Right forelimb (tissue), 1 donor: ENCODE data around the gene TBX4.
"Not testable (repeated sequence)": the region's sequence is repeated elsewhere in the genome, so short reads cannot be mapped to it uniquely, and the experiment has no call there.

Experiments
- DNase-seq: peaks from one replicate; pipeline ENCODE4 v3.0.0-alpha.2; 2018

Gene TBX4

GRCh38 chr17:61413661-61414126 is 38.5 kb upstream of the TBX4 start:
- DNase-seq = peak; percentile 45

- DNase-seq = peak; percentile 50
Measured at GRCh38 chr17:61414141-61414935, 37.9 kb upstream of the TBX4 start.

- DNase-seq = no peak
Measured at GRCh38 chr17:61414936-61415251, 37.3 kb upstream of the TBX4 start.

DNA sequence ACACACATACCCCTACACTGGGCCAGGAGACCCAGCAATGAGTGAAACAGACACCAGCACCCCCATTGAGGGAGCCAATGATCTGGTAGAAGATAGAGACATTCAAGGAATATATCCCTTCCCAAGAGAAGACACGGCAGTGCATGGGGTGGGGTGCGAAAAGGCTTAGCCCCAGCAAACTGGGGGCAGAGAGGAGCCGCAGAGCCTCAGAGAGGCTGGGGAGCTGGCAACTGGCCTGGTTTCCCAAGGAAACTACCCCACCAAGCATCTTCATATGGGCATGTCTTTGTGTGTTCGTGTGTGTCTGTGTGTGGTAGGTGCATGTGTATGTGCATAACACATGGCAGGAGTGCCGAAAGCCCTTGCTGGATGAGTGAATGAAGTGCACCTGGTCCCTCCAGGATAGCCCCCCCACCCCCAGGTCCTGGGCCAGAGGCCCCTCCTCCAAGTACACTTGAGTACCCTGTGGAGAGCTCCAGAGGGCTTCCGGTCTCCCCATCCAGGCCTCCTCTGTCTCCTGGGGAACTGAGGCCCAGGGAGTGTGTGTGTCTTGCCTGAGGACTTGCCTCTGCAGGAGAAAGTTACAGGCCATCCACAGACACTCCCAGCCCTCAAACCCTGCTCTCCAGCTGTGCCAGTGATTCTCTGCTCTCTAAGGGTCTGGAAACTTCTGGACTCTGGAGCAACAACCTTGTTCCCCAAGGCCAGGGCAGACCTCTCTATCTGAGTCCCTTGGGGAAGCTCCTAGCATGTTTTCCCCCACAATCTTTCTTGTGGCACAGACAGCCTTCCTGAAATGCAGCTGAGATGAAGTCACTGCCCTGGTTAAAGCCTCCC is 36.6 kb upstream of the TBX4 start:
- peak; percentile 48 for DNase-seq

DNA sequence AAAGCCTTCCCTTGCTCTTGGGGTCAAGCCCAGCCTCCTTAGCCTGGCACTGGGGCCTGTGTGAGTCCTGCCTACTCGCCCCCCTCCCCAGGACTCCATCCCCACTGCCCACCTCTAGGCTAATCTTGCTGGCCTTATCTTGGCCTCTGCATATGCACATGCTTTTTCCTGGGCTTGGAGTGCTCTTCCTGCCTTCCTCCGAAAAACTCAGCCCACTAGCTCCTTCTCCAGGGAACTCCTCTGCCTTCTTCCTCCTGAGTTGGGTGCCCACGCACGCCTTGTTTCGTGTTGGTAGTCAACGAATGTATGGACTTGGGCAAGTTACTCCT is 36.0 kb upstream of the TBX4 start:
- no peak for DNase-seq

DNA sequence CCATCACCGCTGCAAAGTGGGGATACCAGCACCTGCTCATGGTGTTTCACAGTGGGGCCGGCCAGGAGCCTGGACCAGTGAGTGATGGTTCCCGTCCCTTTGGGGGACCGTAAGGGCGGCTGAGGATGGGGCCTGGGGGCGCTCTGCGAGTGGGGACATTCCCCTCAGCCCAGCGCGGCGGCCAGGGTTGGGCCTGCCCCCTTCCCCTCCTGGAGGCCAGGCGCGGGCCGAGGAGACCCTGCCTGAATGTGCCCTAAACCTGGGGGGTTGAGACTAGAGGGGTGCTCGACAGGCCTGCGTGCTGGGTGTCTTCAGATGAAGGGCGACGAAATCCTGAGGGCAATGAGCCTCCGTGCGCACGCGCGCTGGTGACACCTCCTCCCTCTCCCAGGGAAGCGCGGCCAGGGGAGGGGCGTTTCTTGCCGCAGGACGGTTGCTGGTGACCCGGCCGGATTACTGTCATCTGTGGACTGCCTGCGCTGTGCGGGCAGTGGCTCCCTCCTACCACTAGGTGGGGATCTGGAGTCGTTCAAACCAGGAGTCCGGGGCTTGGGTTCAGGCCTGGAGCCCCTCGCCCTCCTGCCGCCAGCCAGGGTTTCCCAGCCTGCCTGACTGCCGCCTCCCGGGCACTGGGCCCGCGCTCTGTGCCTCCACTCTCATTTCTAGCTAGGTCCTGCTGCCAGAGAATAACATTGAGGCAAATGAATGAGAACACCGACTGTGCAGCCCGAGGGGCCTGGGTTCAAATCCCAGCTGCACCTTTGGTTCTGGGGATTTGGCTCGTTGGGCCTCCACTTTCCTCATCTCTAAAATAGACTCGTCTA is 35.5 kb upstream of the TBX4 start:
- DNase-seq = peak; percentile 91

- DNase-seq = no peak
Measured at GRCh38 chr17:61418449-61418848, 33.8 kb upstream of the TBX4 start.

GRCh38 chr17:61419496-61420046 is 32.7 kb upstream of the TBX4 start:
- DNase-seq = no peak

DNA sequence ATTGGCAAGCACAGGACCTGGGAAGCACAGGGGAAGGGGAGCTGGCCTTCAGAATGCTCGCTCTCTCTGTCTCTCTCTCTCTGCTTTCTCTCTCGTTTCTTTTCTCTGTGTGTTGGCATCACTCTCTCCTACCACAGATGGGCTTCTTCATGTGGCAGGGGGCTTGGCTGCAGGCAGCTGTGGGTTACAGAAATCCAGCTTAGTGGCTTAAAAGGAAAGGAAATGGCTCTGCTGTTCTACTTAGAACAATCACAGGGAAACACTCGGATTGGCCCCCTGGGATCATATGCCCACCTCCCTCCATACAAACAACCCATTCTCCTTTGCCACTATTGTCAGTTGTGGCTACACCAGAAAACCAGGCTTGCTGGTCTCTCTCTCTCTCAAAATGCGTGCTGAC is 32.2 kb upstream of the TBX4 start:
- no peak for DNase-seq

- no peak for DNase-seq
Measured at GRCh38 chr17:61420745-61421398, 31.4 kb upstream of the TBX4 start.

- no peak for DNase-seq
Measured at GRCh38 chr17:61421460-61421859, 30.8 kb upstream of the TBX4 start.

- DNase-seq = no peak
Measured at GRCh38 chr17:61422116-61422799, 30.0 kb upstream of the TBX4 start.

- no peak for DNase-seq
Measured at GRCh38 chr17:61422869-61423268, 29.4 kb upstream of the TBX4 start.

- DNase-seq = no peak
Measured at GRCh38 chr17:61423967-61424649, 28.1 kb upstream of the TBX4 start.

DNA sequence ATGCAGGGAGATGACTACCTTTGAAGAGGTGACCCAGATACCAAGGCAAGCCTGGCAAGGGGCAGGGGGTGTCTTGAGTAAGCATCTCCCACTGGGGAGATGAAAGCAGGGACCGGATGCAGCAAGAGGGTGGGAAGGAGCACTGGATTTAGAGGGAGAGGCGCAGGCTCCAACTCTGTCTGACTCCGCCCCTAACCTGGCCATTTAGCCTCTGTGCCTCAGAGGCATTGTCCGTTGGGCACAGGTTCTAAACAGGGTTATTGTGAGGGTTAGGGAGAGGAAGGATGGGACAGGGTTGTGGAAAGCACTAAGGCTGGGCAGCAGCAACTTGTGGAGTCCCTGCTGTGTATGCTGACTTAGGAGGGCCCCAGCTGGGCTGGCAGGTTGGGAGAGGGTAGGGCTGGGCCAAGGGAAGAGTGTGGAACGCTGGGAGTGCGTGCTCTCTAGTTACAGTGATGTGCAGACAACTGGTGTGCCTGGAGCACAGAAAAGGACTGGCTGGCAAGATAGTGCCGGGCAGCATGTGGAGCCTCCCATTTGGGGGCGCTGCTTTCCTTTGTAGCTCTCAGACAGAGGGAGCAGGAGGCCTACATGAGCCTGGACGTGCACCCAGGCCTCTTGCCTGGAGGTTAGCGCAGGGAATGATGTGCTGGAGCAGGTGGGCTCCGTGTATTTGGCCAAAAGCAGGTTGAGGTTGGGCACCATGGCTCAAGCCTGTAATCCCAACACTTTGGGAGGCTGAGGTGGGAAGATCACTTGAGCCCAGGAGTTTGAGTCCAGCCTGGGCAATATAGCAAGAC is 26.3 kb upstream of the TBX4 start:
- no peak for DNase-seq

DNA sequence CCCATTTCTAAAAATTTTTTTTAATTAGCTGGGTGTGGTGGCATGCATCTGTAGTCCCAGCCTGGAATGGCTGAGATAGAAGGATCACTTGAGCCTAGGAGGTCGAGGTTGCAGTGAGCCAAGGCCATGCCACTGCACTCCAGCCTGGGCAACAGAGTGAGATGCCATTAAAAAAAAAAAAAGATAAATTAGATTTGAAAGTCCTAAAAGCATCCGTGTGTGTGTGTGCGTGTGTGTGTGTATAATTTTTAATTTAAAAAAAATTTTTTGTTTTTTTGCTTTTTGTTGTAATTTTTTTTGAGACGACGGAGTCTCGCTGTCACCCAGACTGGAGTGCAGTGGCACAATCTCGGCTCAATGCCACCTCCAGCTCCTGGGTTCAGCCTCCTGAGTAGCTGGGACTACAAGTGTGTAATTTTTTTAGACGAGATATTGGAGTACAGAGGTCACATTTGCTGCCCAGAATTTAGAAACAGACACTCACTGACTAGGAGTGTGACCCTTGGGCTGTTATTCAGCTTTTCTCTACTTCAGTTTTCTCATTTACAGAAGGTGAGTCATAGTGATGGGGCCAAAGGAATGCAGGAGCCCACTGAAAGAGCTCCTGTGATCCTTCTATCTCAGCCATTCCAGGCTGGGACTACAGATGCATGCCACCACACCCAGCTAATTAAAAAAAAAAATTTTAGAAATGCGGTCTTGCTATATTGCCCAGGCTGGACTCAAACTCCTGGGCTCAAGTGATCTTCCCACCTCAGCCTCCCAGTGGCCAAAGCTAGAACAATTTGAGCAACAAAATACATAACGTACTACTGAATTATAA is 25.5 kb upstream of the TBX4 start:
- no peak for DNase-seq

DNA sequence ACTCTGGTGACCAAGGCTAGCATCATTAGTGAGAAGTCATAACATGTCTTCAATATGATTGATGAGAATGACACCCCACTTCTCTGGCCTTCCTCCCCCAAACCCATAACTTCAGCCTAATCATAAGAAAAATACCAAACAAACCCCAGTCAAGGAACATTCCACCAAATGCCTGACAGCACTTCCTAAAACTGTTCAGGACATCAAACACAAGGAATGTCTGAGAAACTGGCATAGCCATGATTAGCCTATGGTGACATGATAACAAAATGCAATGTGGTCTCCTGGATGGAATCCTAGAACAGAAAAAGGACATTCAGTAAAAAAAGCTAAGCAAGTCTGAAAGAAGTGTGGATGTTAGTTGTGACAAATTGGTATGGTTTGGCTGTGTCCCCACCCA is 24.7 kb upstream of the TBX4 start:
- DNase-seq = no peak

DNA sequence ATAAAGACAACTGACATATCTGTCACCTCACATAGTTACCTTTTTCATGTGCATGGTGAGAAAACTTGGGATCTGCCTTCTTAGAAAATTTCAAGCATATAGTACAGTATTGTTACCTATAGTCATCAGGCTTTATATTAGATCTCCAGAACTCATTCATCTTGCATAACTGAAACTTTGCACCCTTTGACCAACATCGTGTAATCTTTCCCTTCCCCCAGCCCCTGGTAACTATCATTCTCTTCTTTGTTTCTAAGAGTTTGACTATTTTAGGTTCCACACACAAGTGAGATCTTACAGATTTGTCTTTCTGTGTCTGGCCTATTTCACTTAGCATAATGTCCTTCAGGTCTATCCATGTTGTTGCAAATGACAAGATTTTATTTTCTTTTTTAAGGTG is 22.9 kb upstream of the TBX4 start:
- DNase-seq = no peak

GRCh38 chr17:61429831-61430230 is 22.4 kb upstream of the TBX4 start:
- DNase-seq = not testable (repeated sequence)
